BLaER1 (cell line): ENCODE measurements around the gene RBMS1.
A peak's percentile ranks its signal among the peaks of the same experiment; 100 is the strongest.
"Not testable (repeated sequence)": the region's sequence is repeated elsewhere in the genome, so short reads cannot be mapped to it uniquely, and the experiment has no call there.

Experiments
- H3K27ac ChIP-seq: shearing (Covaris generic); formaldehyde crosslinking; 2 replicates; pipeline ENCODE4 v1.8.1; 2022
- H3K27me3 ChIP-seq: shearing (Covaris generic); formaldehyde crosslinking; 2 replicates; pipeline ENCODE4 v1.8.1; 2022
- H3K36me3 ChIP-seq: shearing (Covaris generic); formaldehyde crosslinking; 2 replicates; pipeline ENCODE4 v1.8.1; 2022
- H3K4me1 ChIP-seq: shearing (Covaris generic); formaldehyde crosslinking; 2 replicates; pipeline ENCODE4 v1.8.1; 2022
- H3K4me2 ChIP-seq: shearing (Covaris generic); formaldehyde crosslinking; 2 replicates; pipeline ENCODE4 v1.8.1; 2022
- H3K4me3 ChIP-seq: shearing (Covaris generic); formaldehyde crosslinking; 2 replicates; pipeline ENCODE4 v1.8.1; 2022
- H3K9ac ChIP-seq: shearing (Covaris generic); formaldehyde crosslinking; 2 replicates; pipeline ENCODE4 v1.8.1; 2022
- H3K9me3 ChIP-seq: shearing (Covaris generic); formaldehyde crosslinking; 2 replicates; pipeline ENCODE4 v1.8.1; 2022
- H4K20me1 ChIP-seq: shearing (Covaris generic); formaldehyde crosslinking; 2 replicates; pipeline ENCODE4 v1.8.1; 2022
- Cebpa-rat ChIP-seq: shearing (Covaris generic); IDR thresholded peaks from 2 replicates; pipeline ENCODE4 v1.8.1; 2022

The RBMS1 gene

GRCh38 chr2:160426604-160427003 is 67.0 kb downstream of the RBMS1 start:
- H4K20me1 ChIP-seq: no peaks in the 10 kb centered on the region
- 0 out of 2 replicates have a peak overlapping the region, but pooled peaks have one; percentile 6 for H3K4me2 ChIP-seq
- no peaks in the 10 kb centered on the region for H3K27me3 ChIP-seq
- peaks cover 9% of the 10 kb centered on the region for H3K9me3 ChIP-seq
- TF ChIP-seq Cebpa-rat: no peak
- no peak overlapping the region for H3K27ac ChIP-seq
- peaks cover 42% of the 10 kb centered on the region for H3K4me1 ChIP-seq
- H3K4me3 ChIP-seq: no peak overlapping the region
- no peaks in the 10 kb centered on the region for H3K36me3 ChIP-seq
- no peak overlapping the region for H3K9ac ChIP-seq

GRCh38 chr2:160425434-160426151 is 68.0 kb downstream of the RBMS1 start:
- no peak overlapping the region for H3K9ac ChIP-seq
- TF ChIP-seq Cebpa-rat: no peak

GRCh38 chr2:160423126-160423525 is 70.5 kb downstream of the RBMS1 start:
- Histone ChIP-seq H3K36me3 (no peaks in the 10 kb centered on the region), H3K9ac (no peak overlapping the region), H3K27ac (no peak overlapping the region), H3K4me2 (no peak overlapping the region), H3K27me3 (no peaks in the 10 kb centered on the region), H3K4me3 (no peak overlapping the region), H3K9me3 (no peaks in the 10 kb centered on the region), H4K20me1 (no peaks in the 10 kb centered on the region), H3K4me1 (peaks cover 39% of the 10 kb centered on the region)
- TF ChIP-seq Cebpa-rat: no peak

More at GRCh38 chr2:160425434-160426151, 68.0 kb downstream of the RBMS1 start:
- Histone ChIP-seq H3K4me2 (no peak overlapping the region), H4K20me1 (no peaks in the 10 kb centered on the region), H3K9me3 (peaks cover 7% of the 10 kb centered on the region), H3K36me3 (no peaks in the 10 kb centered on the region), H3K4me1 (peaks cover 42% of the 10 kb centered on the region), H3K27me3 (no peaks in the 10 kb centered on the region), H3K4me3 (no peak overlapping the region), H3K27ac (no peak overlapping the region)

GRCh38 chr2:160421646-160422501 is 71.7 kb downstream of the RBMS1 start:
- not testable (repeated sequence) for H3K36me3 ChIP-seq, H3K4me3 ChIP-seq, H3K9ac ChIP-seq, H3K27me3 ChIP-seq, H3K27ac ChIP-seq, H4K20me1 ChIP-seq, H3K9me3 ChIP-seq
- peaks cover 28% of the 10 kb centered on the region for H3K4me1 ChIP-seq
- peak overlapping the region; percentile 50 for H3K4me2 ChIP-seq

GRCh38 chr2:160420711-160421110 is 72.9 kb downstream of the RBMS1 start:
- H3K4me3 ChIP-seq: no peak overlapping the region
- no peaks in the 10 kb centered on the region for H4K20me1 ChIP-seq
- peak overlapping the region; percentile 9; the same call in 1 of the 2 replicates for H3K4me2 ChIP-seq
- no peaks in the 10 kb centered on the region for H3K36me3 ChIP-seq
- no peak overlapping the region for H3K9ac ChIP-seq
- no peak for TF ChIP-seq Cebpa-rat
- no peaks in the 10 kb centered on the region for H3K9me3 ChIP-seq
- no peak overlapping the region for H3K27ac ChIP-seq
- no peaks in the 10 kb centered on the region for H3K27me3 ChIP-seq
- peaks cover 16% of the 10 kb centered on the region for H3K4me1 ChIP-seq

- Histone ChIP-seq H3K4me2 (peak overlapping the region; percentile 9; the same call in 1 of the 2 replicates), H3K27me3 (no peaks in the 10 kb centered on the region), H3K9ac (no peak overlapping the region), H3K4me3 (no peak overlapping the region), H3K4me1 (peaks cover 15% of the 10 kb centered on the region), H3K36me3 (no peaks in the 10 kb centered on the region), H3K9me3 (no peaks in the 10 kb centered on the region), H4K20me1 (no peaks in the 10 kb centered on the region), H3K27ac (no peak overlapping the region)
- TF ChIP-seq Cebpa-rat: no peak
These were observed 73.7 kb downstream of the RBMS1 start for GRCh38 chr2:160419776-160420505.

GRCh38 chr2:160418853-160419252 is 74.8 kb downstream of the RBMS1 start:
- Histone ChIP-seq H3K27ac (no peak overlapping the region), H3K4me3 (no peak overlapping the region), H3K4me1 (peaks cover 15% of the 10 kb centered on the region), H3K27me3 (no peaks in the 10 kb centered on the region), H3K9me3 (no peaks in the 10 kb centered on the region), H3K36me3 (no peaks in the 10 kb centered on the region), H3K4me2 (no peak overlapping the region), H4K20me1 (no peaks in the 10 kb centered on the region), H3K9ac (no peak overlapping the region)
- no peak for TF ChIP-seq Cebpa-rat

- no peaks in the 10 kb centered on the region for H3K9me3 ChIP-seq
- no peak overlapping the region for H3K27ac ChIP-seq
- no peaks in the 10 kb centered on the region for H3K36me3 ChIP-seq
- no peak overlapping the region for H3K4me2 ChIP-seq
- TF ChIP-seq Cebpa-rat: no peak
- H4K20me1 ChIP-seq: no peaks in the 10 kb centered on the region
- H3K4me3 ChIP-seq: no peak overlapping the region
- no peaks in the 10 kb centered on the region for H3K27me3 ChIP-seq
- no peak overlapping the region for H3K9ac ChIP-seq
- H3K4me1 ChIP-seq: peaks cover 15% of the 10 kb centered on the region
These were observed 75.2 kb downstream of the RBMS1 start for GRCh38 chr2:160418398-160418765.

- Histone ChIP-seq H3K27ac (no peak overlapping the region), H3K4me3 (no peak overlapping the region), H3K27me3 (no peaks in the 10 kb centered on the region), H3K36me3 (no peaks in the 10 kb centered on the region), H3K4me1 (peaks cover 15% of the 10 kb centered on the region), H3K9me3 (no peaks in the 10 kb centered on the region), H4K20me1 (no peaks in the 10 kb centered on the region), H3K4me2 (no peak overlapping the region), H3K9ac (no peak overlapping the region)
- no peak for TF ChIP-seq Cebpa-rat
These were observed 75.7 kb downstream of the RBMS1 start for GRCh38 chr2:160417745-160418397.
